GM18499 (cell line): ENCODE data around the gene ADCY2.

Source experiments
- ATAC-seq: cut with Tn5 transposase; IDR thresholded peaks from one replicate; pipeline ENCODE4 v1.9.1; 2021; ENCODE audit warnings: moderate number of reproducible peaks; ENCODE audit not compliant: insufficient read depth, unreplicated experiment

ADCY2 gene

GRCh38 chr5:7878381-7878873 is 482.5 kb downstream of the ADCY2 start:
- ATAC-seq: peak; percentile 99
